Cerebellar cortex (tissue), 1 donor: ENCODE results near the gene SLC35F3.

ENCODE experiments used
- DNase-seq: peaks from one replicate; pipeline ENCODE4 v3.0.0-alpha.2; 2015; ENCODE audit warnings: low spot score

SLC35F3 gene

GRCh38 chr1:233972951-233973635 is 68.6 kb downstream of the SLC35F3 start:
- DNase-seq, result no peak

GRCh38 chr1:233975486-233975885 is 71.0 kb downstream of the SLC35F3 start:
- DNase-seq, result no peak

- DNase-seq, result no peak
These were observed 76.7 kb downstream of the SLC35F3 start for GRCh38 chr1:233981042-233981675.

GRCh38 chr1:233982827-233983518 is 78.5 kb downstream of the SLC35F3 start:
- no peak for DNase-seq

- no peak for DNase-seq
These were observed 79.3 kb downstream of the SLC35F3 start for GRCh38 chr1:233983811-233984210.

- DNase-seq, result no peak
These were observed 84.7 kb downstream of the SLC35F3 start for GRCh38 chr1:233988963-233989696.

GRCh38 chr1:233990486-233990885 is 86.0 kb downstream of the SLC35F3 start:
- DNase-seq, result no peak

GRCh38 chr1:233993651-233994050 is 89.2 kb downstream of the SLC35F3 start:
- DNase-seq, result no peak

- no peak for DNase-seq
These were observed 89.6 kb downstream of the SLC35F3 start for GRCh38 chr1:233994112-233994511.

- DNase-seq, result no peak
These were observed 94.0 kb downstream of the SLC35F3 start for GRCh38 chr1:233998456-233998855.

GRCh38 chr1:233998891-233999290 is 94.4 kb downstream of the SLC35F3 start:
- DNase-seq, result no peak

GRCh38 chr1:234000557-234001041 is 96.1 kb downstream of the SLC35F3 start:
- DNase-seq, result no peak

- no peak for DNase-seq
These were observed 97.3 kb downstream of the SLC35F3 start for GRCh38 chr1:234001817-234002216.

GRCh38 chr1:234004591-234004990 is 100.1 kb downstream of the SLC35F3 start:
- DNase-seq, result no peak

GRCh38 chr1:234007684-234008083 is 103.2 kb downstream of the SLC35F3 start:
- DNase-seq, result no peak

- no peak for DNase-seq
These were observed 104.1 kb downstream of the SLC35F3 start for GRCh38 chr1:234008591-234008990.

GRCh38 chr1:234009668-234010067 is 105.2 kb downstream of the SLC35F3 start:
- no peak for DNase-seq

GRCh38 chr1:234014208-234014607 is 109.7 kb downstream of the SLC35F3 start:
- no peak for DNase-seq

GRCh38 chr1:234018816-234019215 is 114.3 kb downstream of the SLC35F3 start:
- no peak for DNase-seq

GRCh38 chr1:234019387-234019786 is 114.9 kb downstream of the SLC35F3 start:
- no peak for DNase-seq

- DNase-seq, result no peak
These were observed 117.8 kb downstream of the SLC35F3 start for GRCh38 chr1:234022302-234022701.

- no peak for DNase-seq
These were observed 135.1 kb downstream of the SLC35F3 start for GRCh38 chr1:234039603-234040002.
